HL-60 (cell line): Measurements from ENCODE around the gene SLC41A3.

Experiments
- DNase-seq, 2 experiments: peaks; one replicate each; pipeline ENCODE4 v3.0.0-alpha.2; 2010 to 2020; ENCODE audit warnings: low read depth in 1 of 2, low spot score in 1 of 2
- H3K27ac ChIP-seq: fragments of 250-450 bp; sonication (Bioruptor Pico); replicated peaks from 2 replicates; pipeline ENCODE4 v1.5.1; 2020; ENCODE audit warnings: mild to moderate bottlenecking, moderate library complexity
- H3K27me3 ChIP-seq: fragments of 250-450 bp; sonication (Bioruptor Pico); 2 replicates; pipeline ENCODE4 v1.5.1; 2021; ENCODE audit warnings: mild to moderate bottlenecking, moderate library complexity; ENCODE audit not compliant: insufficient read depth, poor library complexity, severe bottlenecking
- H3K4me3 ChIP-seq: replicated peaks from 2 replicates; pipeline ENCODE4 v1.5.1; 2011; ENCODE audit warnings: mild to moderate bottlenecking, control low read depth, low read length; ENCODE audit not compliant: insufficient read depth
- CTCF ChIP-seq: IDR thresholded peaks from one replicate; pipeline ENCODE4 v1.5.1; 2011; ENCODE audit warnings: low read length, control low read depth, inconsistent platforms; ENCODE audit not compliant: insufficient read depth
- GABPA ChIP-seq: IDR thresholded peaks from 2 replicates; pipeline ENCODE4 v1.6.1; 2012; ENCODE audit warnings: low read depth
- POLR2AphosphoS5 ChIP-seq: IDR thresholded peaks from 2 replicates; pipeline ENCODE4 v1.6.1; 2012; ENCODE audit warnings: low read depth
- SPI1 ChIP-seq: IDR thresholded peaks from 2 replicates; pipeline ENCODE4 v1.6.1; 2012; ENCODE audit warnings: low read depth, mild to moderate bottlenecking, borderline replicate concordance
- TF ChIP-seq, protein P1 (sequence below): IDR thresholded peaks from 2 replicates; pipeline ENCODE4 v1.6.1; 2012; ENCODE audit warnings: low read depth; ENCODE audit not compliant: insufficient replicate concordance

The SLC41A3 gene

DNA sequence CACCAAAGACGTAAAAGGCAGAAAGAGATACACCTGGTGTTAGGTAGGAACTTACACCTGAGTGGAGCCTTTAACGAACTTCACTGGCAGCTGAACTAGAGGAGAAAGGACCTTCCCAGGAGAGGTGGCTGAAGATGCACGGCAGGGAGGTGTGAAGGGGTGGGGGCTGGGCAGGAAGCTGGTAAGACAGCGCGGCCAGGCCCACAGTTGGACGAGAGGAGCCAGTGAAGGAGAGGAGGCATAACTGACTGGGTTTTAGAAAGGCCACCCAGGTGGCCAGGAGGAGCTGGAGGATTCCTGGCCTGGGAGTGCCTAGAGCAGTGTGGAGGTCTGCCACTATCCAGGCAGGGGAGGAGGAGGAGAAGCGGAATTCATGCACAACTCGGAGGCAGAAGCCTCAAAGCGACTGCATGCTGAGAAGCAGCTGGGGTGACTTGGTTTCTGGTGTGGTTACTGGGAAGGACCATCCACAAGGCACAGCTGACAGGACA, 51.9 kb downstream of the SLC41A3 start:
- H3K4me3 ChIP-seq = no peak overlapping the region
- TF ChIP-seq POLR2AphosphoS5 = no peak
- TF ChIP-seq, protein P1, sequence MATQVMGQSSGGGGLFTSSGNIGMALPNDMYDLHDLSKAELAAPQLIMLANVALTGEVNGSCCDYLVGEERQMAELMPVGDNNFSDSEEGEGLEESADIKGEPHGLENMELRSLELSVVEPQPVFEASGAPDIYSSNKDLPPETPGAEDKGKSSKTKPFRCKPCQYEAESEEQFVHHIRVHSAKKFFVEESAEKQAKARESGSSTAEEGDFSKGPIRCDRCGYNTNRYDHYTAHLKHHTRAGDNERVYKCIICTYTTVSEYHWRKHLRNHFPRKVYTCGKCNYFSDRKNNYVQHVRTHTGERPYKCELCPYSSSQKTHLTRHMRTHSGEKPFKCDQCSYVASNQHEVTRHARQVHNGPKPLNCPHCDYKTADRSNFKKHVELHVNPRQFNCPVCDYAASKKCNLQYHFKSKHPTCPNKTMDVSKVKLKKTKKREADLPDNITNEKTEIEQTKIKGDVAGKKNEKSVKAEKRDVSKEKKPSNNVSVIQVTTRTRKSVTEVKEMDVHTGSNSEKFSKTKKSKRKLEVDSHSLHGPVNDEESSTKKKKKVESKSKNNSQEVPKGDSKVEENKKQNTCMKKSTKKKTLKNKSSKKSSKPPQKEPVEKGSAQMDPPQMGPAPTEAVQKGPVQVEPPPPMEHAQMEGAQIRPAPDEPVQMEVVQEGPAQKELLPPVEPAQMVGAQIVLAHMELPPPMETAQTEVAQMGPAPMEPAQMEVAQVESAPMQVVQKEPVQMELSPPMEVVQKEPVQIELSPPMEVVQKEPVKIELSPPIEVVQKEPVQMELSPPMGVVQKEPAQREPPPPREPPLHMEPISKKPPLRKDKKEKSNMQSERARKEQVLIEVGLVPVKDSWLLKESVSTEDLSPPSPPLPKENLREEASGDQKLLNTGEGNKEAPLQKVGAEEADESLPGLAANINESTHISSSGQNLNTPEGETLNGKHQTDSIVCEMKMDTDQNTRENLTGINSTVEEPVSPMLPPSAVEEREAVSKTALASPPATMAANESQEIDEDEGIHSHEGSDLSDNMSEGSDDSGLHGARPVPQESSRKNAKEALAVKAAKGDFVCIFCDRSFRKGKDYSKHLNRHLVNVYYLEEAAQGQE = no peak
- no peak for TF ChIP-seq GABPA
- no peak for TF ChIP-seq SPI1
- TF ChIP-seq CTCF = no peak
- DNase-seq = no peak
- H3K27me3 ChIP-seq = no peaks in the 10 kb centered on the region
- H3K27ac ChIP-seq = no peak overlapping the region

DNA sequence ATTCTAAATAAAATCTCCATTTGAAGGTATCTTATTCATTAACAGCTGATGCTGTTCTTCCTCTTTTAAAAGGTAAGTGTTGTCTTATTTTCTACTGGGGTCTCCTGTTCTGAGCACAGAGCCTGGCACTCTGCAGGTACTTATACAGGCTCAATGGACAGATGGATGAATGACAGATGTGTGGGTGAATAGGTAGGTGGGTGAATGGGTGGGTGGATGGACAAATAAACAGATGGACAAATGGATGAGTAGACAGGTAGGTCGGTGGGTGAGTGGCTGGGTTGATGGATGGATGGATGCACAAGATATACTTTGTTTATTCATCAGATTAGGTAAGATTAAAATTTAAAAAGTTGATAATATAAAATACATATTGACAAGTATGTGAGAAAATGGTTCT, 53.5 kb downstream of the SLC41A3 start:
- H3K4me3 ChIP-seq = no peak overlapping the region
- H3K27me3 ChIP-seq = no peaks in the 10 kb centered on the region
- no peak for DNase-seq
- no peak overlapping the region for H3K27ac ChIP-seq
- TF ChIP-seq GABPA = no peak
- no peak for TF ChIP-seq POLR2AphosphoS5
- TF ChIP-seq, protein P1 = no peak
- no peak for TF ChIP-seq SPI1
- TF ChIP-seq CTCF = no peak

GRCh38 chr3:126029241-126029640, 54.7 kb downstream of the SLC41A3 start:
- Histone ChIP-seq H3K4me3 (no peak overlapping the region), H3K27me3 (no peaks in the 10 kb centered on the region), H3K27ac (no peak overlapping the region)
- DNase-seq = no peak
- no peak for TF ChIP-seq SPI1
- TF ChIP-seq GABPA = no peak
- TF ChIP-seq CTCF = no peak
- no peak for TF ChIP-seq POLR2AphosphoS5
- TF ChIP-seq, protein P1 = no peak
